HG03060 (cell line): Measurements from ENCODE around the gene ANKUB1.

Source experiments
- ATAC-seq: cut with Tn5 transposase; IDR thresholded peaks from one replicate; pipeline ENCODE4 v1.9.1; 2021; ENCODE audit warnings: low read depth, moderate number of reproducible peaks; ENCODE audit not compliant: unreplicated experiment

The ANKUB1 gene

DNA sequence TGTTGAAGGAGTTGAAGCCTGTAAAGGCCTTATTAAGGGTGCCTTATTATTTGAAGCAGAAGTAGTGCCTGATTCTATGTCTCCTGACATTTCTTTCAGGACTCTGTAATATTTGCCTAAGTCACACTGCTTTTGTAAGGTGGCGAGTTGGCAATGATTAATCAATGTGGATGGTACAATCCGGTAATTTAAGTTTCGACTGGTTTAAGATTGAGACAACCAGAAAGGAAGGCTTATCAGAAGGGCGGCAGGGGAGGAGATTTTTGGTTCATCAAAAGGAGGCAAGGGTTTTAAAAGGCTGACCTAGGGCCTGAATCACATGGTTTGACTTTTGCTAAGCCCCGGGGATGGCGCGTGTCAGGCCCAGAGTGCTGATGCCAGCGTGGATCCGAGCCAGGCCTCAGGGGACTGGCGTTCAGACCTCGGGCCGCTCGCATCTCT lies 19.8 kb upstream of the ANKUB1 start:
- ATAC-seq: peak; percentile 2

DNA sequence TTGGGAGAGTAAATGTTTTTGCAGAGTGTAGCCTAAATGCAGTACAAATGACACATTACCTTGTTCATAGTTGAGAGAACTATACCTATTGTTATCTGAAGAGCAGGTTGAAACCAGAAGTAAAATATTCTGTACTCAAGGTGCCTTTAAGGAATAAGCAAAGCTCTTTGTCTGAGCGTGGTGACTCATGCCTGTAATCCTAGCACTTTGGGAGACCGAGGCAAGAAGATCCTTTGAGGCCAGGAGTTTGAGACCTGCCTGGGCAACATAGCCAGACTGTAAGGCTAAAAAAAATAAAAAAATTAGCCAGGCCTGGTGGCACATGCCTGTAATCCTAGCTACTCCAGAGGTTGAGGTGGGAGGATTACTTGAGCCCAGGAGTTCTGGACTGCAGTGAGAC lies 18.5 kb upstream of the ANKUB1 start:
- ATAC-seq: no peak

DNA sequence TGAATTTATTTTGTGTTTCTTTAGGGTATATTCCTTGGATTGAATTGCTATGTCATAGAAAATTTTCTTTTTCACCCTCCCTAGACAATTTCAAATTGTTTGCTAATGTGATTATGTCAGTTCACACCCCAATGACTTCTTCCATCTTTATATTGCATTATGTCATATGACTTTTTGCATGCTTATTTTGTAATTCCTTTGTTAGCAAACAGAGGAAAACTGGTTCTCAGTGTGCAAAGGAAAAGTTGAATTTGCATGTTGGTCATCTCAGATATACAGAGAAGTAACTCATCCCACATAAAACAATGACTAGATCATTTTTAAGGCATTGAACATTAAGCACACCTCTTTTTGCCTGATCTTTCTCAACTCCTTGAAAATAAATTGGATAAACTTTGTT lies 17.3 kb upstream of the ANKUB1 start:
- no peak for ATAC-seq

DNA sequence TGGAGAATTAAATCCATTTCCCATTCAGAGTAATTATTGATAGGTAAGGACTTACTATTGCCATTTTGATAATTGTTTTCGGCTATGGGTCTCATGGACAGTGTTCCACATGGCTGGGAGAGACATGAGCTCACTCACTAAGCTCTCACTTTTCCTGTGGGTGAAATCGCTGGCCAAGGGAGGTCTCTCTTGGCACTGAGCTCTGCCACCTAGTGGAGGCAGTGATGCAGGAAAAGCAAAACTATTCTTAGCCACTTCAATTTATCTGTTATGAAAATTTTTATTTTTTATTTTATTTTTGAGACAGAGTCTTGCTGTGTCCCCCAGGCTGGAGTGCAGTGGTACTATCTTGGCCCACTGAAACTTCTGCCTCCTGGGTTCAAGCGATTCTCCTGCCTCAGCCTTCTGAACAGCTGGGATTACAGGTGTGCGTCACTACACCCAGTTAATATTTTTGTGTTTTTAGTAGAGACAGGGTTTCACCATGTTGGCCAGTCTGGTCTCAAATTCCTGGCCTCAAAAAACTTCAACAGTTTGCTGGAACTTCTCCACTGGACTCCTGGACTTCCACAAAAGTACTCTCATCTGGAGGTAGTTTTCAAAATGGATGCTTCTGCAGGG lies 16.0 kb upstream of the ANKUB1 start:
- no peak for ATAC-seq

DNA sequence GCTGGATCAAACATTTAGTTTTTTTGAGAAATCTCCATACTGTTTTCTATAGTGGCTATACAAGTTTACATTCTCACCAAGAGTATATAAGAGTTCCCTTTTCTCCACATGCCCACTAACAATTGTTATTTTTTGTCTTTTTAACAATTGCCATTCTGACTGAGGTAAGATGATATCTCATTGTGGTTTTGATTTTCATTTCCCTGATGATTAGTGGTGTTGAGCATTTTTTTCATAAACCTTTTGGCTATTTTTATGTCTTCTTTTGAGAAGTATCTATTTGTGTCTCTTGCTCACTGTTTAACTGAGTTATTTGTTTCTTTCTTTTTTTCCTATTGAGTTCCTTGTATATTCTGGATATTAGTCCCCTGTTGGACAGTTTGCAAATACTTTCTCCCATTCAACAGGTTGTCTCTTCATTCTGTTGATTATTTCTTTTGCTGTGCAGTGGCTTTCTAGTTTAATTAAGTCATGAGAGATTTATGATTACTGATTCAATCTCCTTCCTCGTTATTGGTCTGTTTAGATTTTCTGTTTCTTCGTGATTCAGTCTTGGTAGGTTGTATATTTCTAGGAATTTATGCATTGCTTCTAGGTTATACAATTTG lies 13.9 kb upstream of the ANKUB1 start:
- no peak for ATAC-seq

DNA sequence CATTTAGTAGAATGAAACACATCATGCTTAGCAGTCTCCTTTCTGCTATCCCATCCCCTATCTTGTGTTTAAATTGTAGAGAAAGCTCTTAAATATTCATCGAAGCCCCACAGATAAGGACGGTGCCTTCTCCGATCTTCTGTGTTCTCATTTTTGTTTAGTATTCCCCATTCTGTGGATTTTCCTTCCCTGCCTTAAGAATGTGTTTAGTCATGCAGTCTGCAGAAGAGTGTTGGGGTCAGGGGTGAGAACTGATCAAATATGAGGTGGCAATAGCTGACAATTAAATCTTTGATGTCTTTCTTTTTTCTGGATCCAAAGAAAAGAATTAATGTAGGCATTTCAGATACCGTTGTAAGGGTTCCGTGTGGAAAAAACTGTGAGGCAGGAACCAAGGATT lies 9.3 kb upstream of the ANKUB1 start:
- ATAC-seq: no peak

DNA sequence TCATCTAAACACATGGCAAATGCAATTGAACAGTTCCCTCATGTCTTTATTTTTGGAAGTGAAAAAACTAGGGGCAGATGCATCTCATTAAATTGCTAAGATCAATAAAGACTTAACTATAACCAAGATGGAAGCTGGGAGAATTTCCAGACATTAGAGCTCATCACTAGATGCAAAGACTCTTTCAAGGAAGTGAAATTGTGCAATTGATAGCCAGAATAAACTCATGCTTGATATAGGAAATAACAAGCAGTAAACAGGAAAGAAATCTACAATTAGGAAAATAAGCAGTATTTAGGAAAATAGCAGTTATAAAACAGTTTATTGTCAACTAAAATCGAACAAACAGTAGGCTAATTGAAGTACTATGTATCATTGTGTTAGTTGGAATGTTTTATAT lies 8.8 kb upstream of the ANKUB1 start:
- no peak for ATAC-seq

DNA sequence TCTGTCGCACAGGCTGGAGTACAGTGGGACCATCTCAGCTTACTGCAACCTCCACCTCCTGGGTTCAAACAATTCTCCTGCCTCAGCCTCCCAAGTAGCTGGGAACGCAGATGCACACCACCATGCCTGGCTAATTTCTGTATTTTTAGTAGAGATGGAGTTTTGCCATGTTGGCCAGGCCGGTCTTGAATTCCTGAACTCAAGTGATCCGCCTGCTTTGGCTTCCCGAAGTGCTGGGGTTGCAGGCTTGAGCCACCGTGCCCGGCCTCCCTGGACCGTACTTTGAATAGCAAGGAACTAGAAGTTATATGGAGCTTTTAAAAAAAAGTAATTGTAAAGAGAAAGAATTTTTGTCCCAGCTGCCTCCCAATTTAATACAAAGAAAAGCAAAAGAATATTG lies 8.3 kb upstream of the ANKUB1 start:
- no peak for ATAC-seq

DNA sequence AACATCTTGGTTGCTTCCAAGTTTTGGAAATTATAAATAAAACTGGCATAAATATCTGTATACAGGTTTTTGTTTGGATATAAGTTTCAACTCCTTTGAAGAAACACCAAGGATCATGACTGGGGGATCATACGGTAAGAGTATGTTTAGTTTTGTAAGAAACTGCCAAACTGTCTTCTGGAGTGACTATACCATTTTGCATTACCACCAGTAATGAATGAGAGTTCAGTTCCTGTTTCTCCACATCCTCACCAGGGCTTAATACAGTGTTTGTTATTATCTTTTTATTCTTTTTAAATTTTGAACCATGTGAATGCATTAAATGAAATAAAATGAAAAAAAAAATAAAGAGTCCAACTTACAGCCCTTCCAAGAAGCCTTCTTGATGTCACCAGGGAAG lies 3.7 kb upstream of the ANKUB1 start:
- ATAC-seq: no peak

DNA sequence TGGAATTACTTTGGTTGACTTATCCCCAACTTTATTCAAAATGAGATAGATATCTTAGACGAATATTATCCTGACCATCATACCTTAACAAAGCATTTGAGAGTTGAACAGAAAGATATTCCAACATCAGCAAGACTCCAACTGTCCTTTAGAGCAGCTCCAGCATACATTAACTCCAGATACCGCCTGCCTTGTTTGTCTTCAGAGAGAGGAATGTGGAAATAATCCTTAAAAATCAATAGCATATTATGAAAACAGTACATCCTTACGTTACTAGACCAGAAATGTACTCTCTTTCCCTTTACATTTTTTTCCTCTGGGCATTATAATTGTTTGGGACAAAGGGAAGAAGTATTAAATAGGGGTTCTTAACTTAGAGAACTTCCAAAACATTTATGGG lies 1.7 kb downstream of the ANKUB1 start:
- ATAC-seq: no peak

DNA sequence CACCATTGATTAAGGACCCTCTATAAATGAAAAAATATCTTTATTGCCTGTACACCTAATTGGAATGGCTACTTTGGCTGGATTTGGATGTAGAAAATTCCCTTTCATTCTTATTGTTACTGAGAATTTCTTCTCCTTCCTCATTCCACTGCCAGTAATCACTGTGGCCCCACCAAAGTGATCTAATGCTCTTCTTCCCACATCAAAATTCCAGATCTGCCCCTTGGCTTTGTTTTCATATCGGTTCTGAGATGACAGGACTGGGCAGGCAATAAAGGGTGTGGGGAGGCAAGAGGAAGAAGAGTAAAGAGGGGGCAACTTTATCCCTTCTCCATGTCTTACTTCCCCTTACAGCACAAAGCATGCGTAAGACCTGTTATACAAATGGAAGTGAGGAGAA lies 2.1 kb downstream of the ANKUB1 start:
- no peak for ATAC-seq

DNA sequence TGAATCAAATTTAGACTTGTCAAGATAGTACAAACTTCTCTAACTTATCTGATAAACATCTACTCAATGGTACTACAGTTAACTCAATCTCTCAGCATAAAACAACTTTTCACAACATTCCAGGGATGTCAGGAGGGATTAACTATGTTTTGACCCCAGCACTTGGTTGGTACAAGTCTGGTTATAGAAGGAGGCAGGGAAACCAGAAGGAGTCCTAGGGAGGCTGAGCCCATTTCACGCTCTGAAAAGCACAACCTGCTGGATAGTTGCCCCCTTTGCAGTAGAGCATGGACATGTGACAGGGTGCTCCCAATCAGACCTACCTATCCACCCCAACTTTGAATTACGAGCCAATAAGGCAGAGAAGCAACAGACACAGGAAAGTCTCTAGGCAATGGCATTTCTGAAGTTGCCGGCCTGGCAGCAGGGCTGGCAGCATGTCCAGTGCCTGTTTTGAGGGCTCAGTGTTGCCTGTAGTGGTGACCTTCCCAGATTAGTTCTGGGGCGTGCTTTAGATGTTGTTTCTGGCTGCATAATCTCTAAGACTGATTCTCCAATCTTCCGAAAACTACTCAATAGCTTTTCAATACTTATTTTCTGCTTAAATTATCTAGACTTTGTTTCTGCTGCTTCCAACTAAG lies 8.2 kb downstream of the ANKUB1 start:
- ATAC-seq: no peak

DNA sequence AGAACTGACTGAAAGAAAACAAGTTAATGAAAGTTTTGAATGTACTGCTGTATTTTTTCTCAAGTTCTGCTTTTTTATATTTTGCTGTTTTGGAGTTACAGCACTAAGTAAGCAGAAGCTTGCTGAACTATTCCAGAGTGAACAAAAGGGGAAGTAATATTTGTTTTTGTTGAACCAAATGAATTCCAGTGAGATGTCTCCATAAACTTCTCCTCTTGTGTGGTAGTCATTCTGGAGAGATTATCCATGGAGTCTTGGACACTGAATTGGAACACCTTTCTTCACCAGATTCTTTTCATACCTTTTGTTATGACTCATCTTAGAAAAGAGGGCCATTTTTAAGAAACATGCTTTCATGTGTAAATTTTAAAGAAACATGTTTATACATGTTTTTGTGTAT lies 8.8 kb downstream of the ANKUB1 start:
- ATAC-seq: no peak

DNA sequence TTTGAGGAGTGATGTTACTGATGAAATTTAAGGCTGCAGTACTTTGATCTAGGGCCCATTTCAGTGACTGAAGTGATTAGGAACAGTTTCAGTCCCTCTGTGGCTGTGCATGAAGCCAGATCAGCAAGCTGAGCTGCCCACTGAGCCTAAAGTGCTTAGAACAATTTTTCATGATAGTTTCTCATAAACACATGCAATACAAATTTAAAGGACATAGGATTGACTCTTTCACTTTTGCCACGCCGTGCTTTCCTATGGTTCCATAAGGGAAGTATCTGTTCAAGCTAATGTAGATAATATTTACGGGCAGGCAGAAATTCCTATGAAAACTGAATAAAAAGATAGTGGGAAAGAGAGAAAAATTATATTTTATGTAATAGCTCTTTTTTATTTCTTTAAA lies 10.6 kb downstream of the ANKUB1 start:
- no peak for ATAC-seq

DNA sequence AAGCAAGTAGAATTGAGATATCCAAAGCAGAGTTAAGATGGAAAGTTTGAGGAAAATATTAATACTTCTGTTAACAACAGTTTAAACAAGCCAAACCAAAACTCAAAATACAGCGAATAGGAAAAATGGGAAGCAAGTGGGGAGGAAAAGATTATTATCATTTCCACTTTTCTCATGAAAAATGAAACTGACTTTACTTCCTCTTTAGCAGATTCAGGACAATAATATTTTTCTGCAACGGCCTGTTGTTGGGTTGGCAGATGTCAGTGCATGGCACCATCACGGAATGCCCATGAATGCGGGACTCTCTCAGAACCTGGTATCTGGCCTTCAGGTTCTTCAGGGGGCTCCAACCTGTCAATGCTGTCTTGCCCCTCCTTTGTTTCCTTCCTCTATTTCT lies 11.1 kb downstream of the ANKUB1 start:
- no peak for ATAC-seq

DNA sequence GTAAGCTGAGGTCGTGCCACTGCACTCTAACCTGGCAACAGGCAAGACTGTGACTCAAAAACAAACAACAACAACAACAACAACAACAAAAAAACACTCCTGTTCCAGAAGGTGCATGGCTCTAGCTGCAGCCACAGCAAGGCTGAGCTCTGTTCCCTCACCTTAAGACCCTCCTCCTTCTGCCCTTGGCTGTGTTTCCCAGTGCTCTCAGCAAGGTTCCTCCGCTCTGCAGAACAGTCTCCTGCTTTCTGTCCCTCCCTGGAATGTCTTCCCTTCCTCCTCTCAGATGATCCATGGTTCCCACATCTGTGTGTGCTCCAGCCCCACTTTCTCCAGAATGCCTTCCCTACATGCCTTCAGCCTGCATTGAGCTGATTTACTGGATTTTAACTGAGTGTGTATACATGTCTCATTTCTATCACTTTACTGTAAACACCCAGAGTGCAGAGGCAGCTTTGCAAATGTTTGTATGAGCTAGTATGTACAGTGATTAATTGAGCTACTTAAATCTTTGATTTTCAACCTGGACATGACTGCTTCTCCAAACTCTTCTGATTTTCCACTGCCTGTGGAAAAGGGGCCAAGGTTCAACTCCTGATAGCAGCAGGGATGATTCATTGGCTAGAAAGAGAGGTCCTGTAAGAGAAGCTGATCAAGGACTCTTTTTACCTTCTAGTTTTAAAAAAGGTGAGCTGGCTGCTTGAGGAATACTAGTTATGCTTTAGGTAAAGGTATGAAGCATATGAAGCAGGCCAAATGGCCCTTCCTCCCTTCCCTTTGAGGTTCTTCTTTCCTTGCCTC lies 14.7 kb downstream of the ANKUB1 start:
- ATAC-seq: no peak

DNA sequence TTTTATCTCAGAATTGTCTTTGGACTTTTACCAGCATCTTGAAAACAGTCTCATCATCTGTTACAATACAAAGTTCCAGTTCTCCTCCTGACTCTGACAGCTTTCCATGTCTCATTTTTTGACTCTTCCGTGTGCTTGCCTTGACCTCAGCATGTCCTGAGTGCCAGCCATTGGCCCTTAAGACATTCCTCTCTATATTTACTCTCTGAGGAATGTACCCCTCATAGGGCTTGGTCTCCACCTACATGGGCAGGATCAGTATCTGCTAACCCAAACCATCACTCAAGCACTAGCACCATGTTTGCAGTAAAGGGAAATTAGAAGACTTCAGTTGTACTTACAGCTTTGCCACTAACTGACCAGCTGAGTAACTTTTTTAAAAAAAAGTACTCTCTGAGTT lies 16.2 kb downstream of the ANKUB1 start:
- no peak for ATAC-seq

DNA sequence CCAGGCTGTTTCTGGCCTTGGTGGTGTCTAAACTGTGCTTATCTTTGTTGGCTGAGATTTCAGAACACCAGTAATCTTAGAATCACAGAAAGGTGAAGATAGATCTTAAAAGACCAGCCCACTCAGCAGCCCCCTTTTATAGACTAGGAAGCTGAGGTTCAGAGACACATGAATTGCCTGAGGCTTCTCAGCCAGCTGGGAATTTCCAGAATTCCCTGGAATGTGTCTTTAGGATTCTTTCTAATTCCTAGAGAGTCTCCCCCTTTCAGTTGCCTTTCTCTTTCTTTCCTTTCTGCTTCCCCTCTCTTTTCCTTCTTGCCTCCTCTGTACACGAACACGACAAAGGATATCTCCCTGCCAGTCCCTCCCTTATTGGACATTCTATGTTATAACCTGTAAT lies 19.5 kb downstream of the ANKUB1 start:
- ATAC-seq: no peak

DNA sequence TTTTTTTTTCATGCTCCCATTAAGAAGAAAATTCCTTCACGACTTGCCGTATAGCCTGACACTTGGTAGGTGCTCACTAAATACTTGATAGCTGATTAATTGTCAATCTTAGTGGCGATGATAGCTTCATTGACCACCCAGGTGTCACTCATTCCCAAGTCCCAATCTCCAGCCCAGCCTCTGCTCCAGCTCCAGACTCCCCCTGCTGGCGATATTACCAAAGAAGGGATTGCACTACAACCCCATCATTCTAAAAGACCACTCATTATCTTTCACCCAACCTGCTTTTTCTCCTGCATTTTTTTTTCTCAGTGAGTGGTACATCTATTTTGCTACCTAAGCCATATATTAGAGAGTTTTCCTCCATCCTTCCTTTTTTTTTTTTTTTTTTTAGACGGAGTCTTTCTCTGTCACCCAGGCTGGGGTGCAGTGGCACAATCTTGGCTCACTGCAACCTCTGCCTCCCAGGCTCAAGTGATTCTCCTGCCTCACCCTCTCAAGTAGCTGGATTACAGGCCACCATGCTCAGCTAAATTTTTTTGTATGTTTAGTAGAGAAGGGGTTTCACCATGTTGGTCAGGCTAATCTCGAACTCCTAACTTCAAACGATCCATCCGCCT lies 20.6 kb downstream of the ANKUB1 start:
- no peak for ATAC-seq

DNA sequence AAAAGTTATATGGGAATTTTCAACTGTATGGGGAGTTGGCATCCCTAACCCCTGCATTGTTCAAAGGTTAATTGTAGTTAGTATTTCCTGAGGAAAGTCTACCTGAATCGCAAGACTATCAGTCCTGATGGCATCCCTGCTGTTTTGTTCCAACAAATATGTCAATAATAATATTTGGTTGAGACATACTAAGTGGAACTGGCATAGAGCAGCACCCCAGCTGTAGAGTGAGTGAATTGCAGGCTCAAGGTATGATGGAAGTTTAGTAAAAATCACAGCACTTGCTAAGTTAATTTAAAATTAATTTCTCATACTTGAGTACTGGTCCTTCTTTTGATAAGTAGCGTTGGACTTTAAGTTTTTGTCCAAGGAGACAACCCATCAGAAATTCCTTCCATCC lies 22.1 kb downstream of the ANKUB1 start:
- ATAC-seq: no peak

DNA sequence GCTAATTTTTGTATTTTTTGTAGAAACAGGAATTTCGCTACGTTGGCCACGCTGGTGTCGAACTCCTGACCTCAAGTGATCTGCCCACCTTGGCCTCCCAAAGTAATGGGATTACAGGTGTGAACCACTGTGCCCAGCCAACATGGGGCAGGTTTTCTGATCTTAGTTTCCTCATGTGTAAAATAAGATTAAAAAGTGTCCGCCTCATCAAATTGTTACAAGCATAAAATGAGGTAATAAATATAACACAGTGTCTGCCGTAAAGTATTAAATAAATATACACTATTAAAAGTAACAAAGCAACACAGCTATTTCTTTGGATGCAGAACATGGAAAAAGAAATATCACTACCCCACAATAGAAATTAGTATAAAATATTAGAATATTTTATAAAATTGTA lies 23.6 kb downstream of the ANKUB1 start:
- no peak for ATAC-seq
